HEK293T (cell line): ENCODE results near the gene ILKAP.

Experiments
- ARNT ChIP-seq: fragments of 450-650 bp; IDR thresholded peaks from 2 replicates; pipeline ENCODE4 v1.6.1; 2017; ENCODE audit warnings: mild to moderate bottlenecking
- BHLHE40 ChIP-seq: fragments of 450-650 bp; IDR thresholded peaks from 2 replicates; pipeline ENCODE4 v1.6.1; 2016; ENCODE audit warnings: mild to moderate bottlenecking, moderate library complexity, borderline replicate concordance
- ELF4 ChIP-seq: fragments of 450-650 bp; IDR thresholded peaks from 2 replicates; pipeline ENCODE4 v1.6.1; 2017; ENCODE audit warnings: antibody characterized with exemption
- FOXA1 ChIP-seq: fragments of 450-650 bp; IDR thresholded peaks from 2 replicates; pipeline ENCODE4 v1.6.1; 2016; ENCODE audit warnings: mild to moderate bottlenecking
- FOXM1 ChIP-seq: fragments of 450-650 bp; IDR thresholded peaks from 2 replicates; pipeline ENCODE4 v1.6.1; 2017; ENCODE audit warnings: mild to moderate bottlenecking, borderline replicate concordance
- HDGF ChIP-seq: fragments of 450-650 bp; IDR thresholded peaks from 2 replicates; pipeline ENCODE4 v1.6.1; 2017; ENCODE audit warnings: antibody characterized with exemption, borderline replicate concordance
- L3MBTL2 ChIP-seq: fragments of 450-650 bp; conservative IDR thresholded peaks from 2 replicates; pipeline ENCODE4 v1.6.1; 2016; ENCODE audit warnings: mild to moderate bottlenecking
- SP1 ChIP-seq: fragments of 450-650 bp; IDR thresholded peaks from 2 replicates; pipeline ENCODE4 v1.6.1; 2017
- SUZ12 ChIP-seq: fragments of 450-650 bp; IDR thresholded peaks from 2 replicates; pipeline ENCODE4 v1.6.1; 2016; ENCODE audit warnings: mild to moderate bottlenecking
- TF ChIP-seq, protein P1 (sequence below): fragments of 450-650 bp; IDR thresholded peaks from 2 replicates; pipeline ENCODE4 v1.6.1; 2016

- TF ChIP-seq L3MBTL2 (no peak), SUZ12 (no peak), BHLHE40 (no peak), HDGF (no peak), ARNT (no peak), SP1 (no peak), FOXA1 (no peak), FOXM1 (no peak), ELF4 (no peak)
- TF ChIP-seq, protein P1, sequence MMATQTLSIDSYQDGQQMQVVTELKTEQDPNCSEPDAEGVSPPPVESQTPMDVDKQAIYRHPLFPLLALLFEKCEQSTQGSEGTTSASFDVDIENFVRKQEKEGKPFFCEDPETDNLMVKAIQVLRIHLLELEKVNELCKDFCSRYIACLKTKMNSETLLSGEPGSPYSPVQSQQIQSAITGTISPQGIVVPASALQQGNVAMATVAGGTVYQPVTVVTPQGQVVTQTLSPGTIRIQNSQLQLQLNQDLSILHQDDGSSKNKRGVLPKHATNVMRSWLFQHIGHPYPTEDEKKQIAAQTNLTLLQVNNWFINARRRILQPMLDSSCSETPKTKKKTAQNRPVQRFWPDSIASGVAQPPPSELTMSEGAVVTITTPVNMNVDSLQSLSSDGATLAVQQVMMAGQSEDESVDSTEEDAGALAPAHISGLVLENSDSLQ = no peak
Measured at GRCh38 chr2:238162846-238163441, 40.6 kb downstream of the ILKAP start.
